Measurements from ENCODE around the gene SRPX2.

DNA sequence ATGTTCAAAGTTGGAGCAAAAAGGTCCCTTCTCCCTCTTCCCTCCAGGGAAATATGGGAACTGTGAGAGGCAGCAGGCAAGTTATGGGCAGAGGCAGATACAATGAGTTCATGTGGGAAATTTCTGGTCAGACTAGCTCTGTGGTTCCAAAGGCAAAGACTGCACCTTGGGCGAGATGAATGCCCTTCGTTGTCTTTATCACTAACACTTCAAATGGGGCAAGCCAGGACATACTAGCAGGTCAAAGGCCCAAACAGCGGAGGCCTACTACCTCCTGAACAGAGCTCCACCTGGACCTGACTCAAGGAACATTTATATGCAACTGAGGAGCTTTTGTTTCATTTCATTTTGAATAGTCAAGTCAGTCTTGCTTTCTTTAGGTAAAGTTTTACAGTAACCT is 29.0 kb downstream of the SRPX2 start:
- TF ChIP-seq CTCF (conservative IDR thresholded peaks at IDR 0.05; ENCODE audit: low read length): no peak
- no peak for TF ChIP-seq EZH2phosphoT487 (IDR thresholded peaks at IDR 0.05; ENCODE audit: borderline replicate concordance, low read depth, low read length)
